Heart left ventricle (tissue), 16 donors: ENCODE results near the gene DNAJB12. TPM values are rescaled to one million over a fixed set of nuclear protein-coding genes. Genes with fewer than 3 reads are reported as not detected.
A peak's percentile ranks its signal among the peaks of the same experiment; 100 is the strongest.

Source experiments
- ATAC-seq, 4 donors: fragments of 200-7000 bp; cut with Tn5 transposase; one replicate each; pipeline ENCODE4 v1.9.1; 2020 to 2022; ENCODE audit warnings: moderate library complexity in 4 of 4, mild to moderate bottlenecking in 3 of 4, moderate number of reproducible peaks in 1 of 4
- DNase-seq, 5 donors: peaks; one replicate each; pipeline ENCODE4 v3.0.0-alpha.2; 2020
- H3K27ac ChIP-seq, 12 donors: fragments of 200-600 bp; sonication (generic) in 4 of 12; one replicate each; pipeline versions ENCODE4 v1.5.0 to v1.8.0; 2016 to 2022; ENCODE audit warnings: mild to moderate bottlenecking in 2 of 12
- H3K27me3 ChIP-seq, 9 donors: fragments of 200-600 bp; sonication (generic) in 2 of 9; one replicate each; pipeline versions ENCODE4 v1.5.1 to v1.8.0; 2016 to 2022; ENCODE audit warnings: mild to moderate bottlenecking in 3 of 9
- H3K36me3 ChIP-seq, 9 donors: fragments of 200-600 bp; sonication (generic) in 2 of 9; one replicate each; pipeline versions ENCODE4 v1.5.0 to v1.8.0; 2018 to 2022; ENCODE audit warnings: mild to moderate bottlenecking in 2 of 9
- H3K4me1 ChIP-seq, 12 donors: fragments of 200-600 bp; sonication (generic) in 4 of 12; one replicate each; pipeline versions ENCODE4 v1.5.0 to v1.8.0; 2016 to 2022; ENCODE audit warnings: mild to moderate bottlenecking in 3 of 12
- H3K4me3 ChIP-seq, 12 donors: fragments of 200-600 bp; sonication (generic) in 4 of 12; one replicate each; pipeline versions ENCODE4 v1.5.0 to v1.8.0; 2017 to 2022; ENCODE audit warnings: mild to moderate bottlenecking in 9 of 12, moderate library complexity in 4 of 12
- H3K9me3 ChIP-seq, 12 donors: fragments of 200-600 bp; sonication (generic) in 4 of 12; one replicate each; pipeline versions ENCODE4 v1.5.0 to v1.8.0; 2016 to 2022; ENCODE audit warnings: mild to moderate bottlenecking in 1 of 12
- CTCF ChIP-seq, 12 donors: fragments of 200-600 bp; sonication (generic) in 4 of 12; IDR thresholded peaks; one replicate each; pipeline versions ENCODE4 v1.5.0 to v1.8.0; 2018 to 2022; ENCODE audit warnings: antibody characterized with exemption in 12 of 12, mild to moderate bottlenecking in 5 of 12
- POLR2A ChIP-seq, 2 donors: fragments of 450-650 bp; IDR thresholded peaks; one replicate each; pipeline ENCODE4 v1.6.1; 2017; ENCODE audit warnings: antibody characterized with exemption in 2 of 2, mild to moderate bottlenecking in 2 of 2, moderate library complexity in 2 of 2
- WGBS, 4 donors: extraction: QIAGEN DNeasy Blood & Tissue Kit in 2 of 4; methylation state at CpG; one replicate each; pipeline versions ENCODE4 v1.1.5 to v1.1.7; 2013 to 2018; 5-methylcytosine and 5-hydroxymethylcytosine counted together
- intact Hi-C, 10 donors: fragments of 100-400 bp; cut with DNase I; formaldehyde crosslinking; loops; one replicate each; pipeline versions ENCODE4 v1.11.1 to v1.14.2; 2022
- polyA plus RNA-seq, 2 donors: library from polyadenylated mRNA; stranded (reverse); fragments of 200-250 nt; gene quantifications; one replicate each; pipeline ENCODE4 v1.2.3, GENCODE V29; 2013
- total RNA-seq, 9 donors: library from RNA; depleted of rRNA in 2 of 9; stranded (reverse); fragments of >200 nt in 2 of 9; fragmentation: NEBNext Ultra II Directional in 3 of 9; extraction: Animal tissue kit (Norgen Biotek cat#: 25700) in 3 of 9; gene quantifications; one replicate each; pipeline versions ENCODE4 v1.1.0 to v1.2.4, GENCODE V29; 2016 to 2023
- donor health status: ischemic (EF 13 %, LVEDD 7.1; RV severe dilation, severe dysfunction).
- donor health status: healthy with polysubstance abuse.
- donor health status: DM: no; HTN: yes; CAD: no.
- donor health status: DM: no; HTN: no; CAD: no.
- donor health status: ischemic (EF 25% LVEDD 6.9; RV normal size, moderate dysfunction).
- donor health status: ischemic (EF 25% LVEDD 5.7; RV mildly dilated, moderate dysfunction).
- donor health status: healthy.
- donor health status: DM: yes; HTN: yes; CAD: no.
- donor health status: ischemic (EF 35%, LVEDD 5.7; RV mildly dilated, moderate dysfunction).
- donor health status: nonischemic (EF 11% LVEDD 7.7; RV severe dilation, severe dysfunction).
- donor health status: DM: yes; HTN: yes; CAD: no.
- donor health status: PGD.
- donor health status: ischemic (EF 29% LVEDD 5.4; RV normal size, mild dysfunction).
- donor health status: nonischemic (EF 23%, LVEDD 6.1; RV moderate dilation, normal function).

The DNAJB12 gene
- total and polyA plus RNA-seq, 11 donors = 21.1 to 42.5 (median 29.1) TPM

- Histone ChIP-seq H3K4me3 (no peak overlapping the region), H3K36me3 (no peaks in the 10 kb centered on the region), H3K27ac (no peak overlapping the region), H3K27me3 (no peaks in the 10 kb centered on the region), H3K9me3 (no peaks in the 10 kb centered on the region), H3K4me1 (peaks cover 0 to 11% (median 0%) of the 10 kb centered on the region in 12 donors)
- WGBS, 4 donors = 92 to 97% (median 97%) methylated on average over 3 to 4 of the region's 4 CpGs
- no peak for ATAC-seq
- TF ChIP-seq POLR2A (IDR thresholded peaks at IDR 0.05) = no peak
- TF ChIP-seq CTCF (IDR thresholded peaks at IDR 0.05) = no peak
- DNase-seq = peak in 1 of 5 donors; percentile 20
- intact Hi-C loops = no loop called here
These were observed 63.6 kb downstream of the DNAJB12 start for GRCh38 chr10:72291019-72291532.

- DNase-seq = peak in 1 of 5 donors; percentile 33
- no peak for ATAC-seq
- no peak for TF ChIP-seq CTCF (IDR thresholded peaks at IDR 0.05)
- TF ChIP-seq POLR2A (IDR thresholded peaks at IDR 0.05) = no peak
- WGBS, 4 donors = 71 to 78% (median 75%) methylated on average over 14 of the region's 14 CpGs
- Histone ChIP-seq H3K27me3 (no peaks in the 10 kb centered on the region), H3K27ac (no peak overlapping the region), H3K4me3 (no peak overlapping the region), H3K9me3 (no peaks in the 10 kb centered on the region), H3K36me3 (no peaks in the 10 kb centered on the region), H3K4me1 (peaks cover 0 to 17% (median 0%) of the 10 kb centered on the region in 12 donors)
- intact Hi-C loops = no loop called here
These were observed 68.7 kb downstream of the DNAJB12 start for GRCh38 chr10:72285972-72286521.

GRCh38 chr10:72283131-72283530 lies 71.6 kb downstream of the DNAJB12 start:
- DNase-seq (no peak), ATAC-seq (no peak)
- H3K27me3 ChIP-seq = no peaks in the 10 kb centered on the region
- no peaks in the 10 kb centered on the region for H3K9me3 ChIP-seq
- peaks cover 0 to 17% (median 0%) of the 10 kb centered on the region in 12 donors for H3K4me1 ChIP-seq
- 80 to 98% (median 96%) methylated on average over 3 of the region's 3 CpGs for WGBS, 4 donors
- H3K27ac ChIP-seq = no peak overlapping the region
- TF ChIP-seq CTCF (IDR thresholded peaks at IDR 0.05) (no peak), POLR2A (IDR thresholded peaks at IDR 0.05) (no peak)
- intact Hi-C loops = no loop called here
- no peak overlapping the region for H3K4me3 ChIP-seq
- H3K36me3 ChIP-seq = no peaks in the 10 kb centered on the region

Other genes with a start within 250 kb of the DNAJB12 start
- gene ANAPC16, start 138.9 kb downstream of the DNAJB12 start, total RNA-seq = 100 to 1,000 TPM; 135 to 237 (median 179) TPM
- 100 to 1,000 TPM; 124 to 242 TPM for gene ANAPC16, start 138.9 kb downstream of the DNAJB12 start, polyA plus RNA-seq
- gene ASCC1, start 138.6 kb downstream of the DNAJB12 start, total RNA-seq = 10 to 100 TPM; 26.4 to 44.8 (median 35.3) TPM
- 10 to 100 TPM; 12.0 to 49.6 TPM for gene ASCC1, start 138.6 kb downstream of the DNAJB12 start, polyA plus RNA-seq
- gene DDIT4, start 81.0 kb downstream of the DNAJB12 start, total RNA-seq = 10 to 100 TPM; 14.6 to 68.2 (median 40.4) TPM
- 100 to 1,000 TPM in 1 of 2 donors, 10 to 100 TPM in 1; 59.4 to 112 TPM for gene DDIT4, start 81.0 kb downstream of the DNAJB12 start, polyA plus RNA-seq